ENCODE results near the gene ARHGAP6. TPM values are rescaled to one million over a fixed set of nuclear protein-coding genes. Genes with fewer than 3 reads are reported as not detected.

ARHGAP6 gene
- polyA plus RNA-seq, 3 donors = 0.31 to 1.1 (median 0.40) TPM

GRCh38 chrX:11097933-11098332 is 567.8 kb downstream of the ARHGAP6 start:
- H3K27me3 ChIP-seq (ENCODE audit: control insufficient read depth in 2 of 2, insufficient read depth in 2 of 2, low read length in 2 of 2) = no peaks in the 10 kb centered on the region
- no peak overlapping the region for H2AFZ ChIP-seq (ENCODE audit: insufficient read depth, low read depth, low read length, poor library complexity, severe bottlenecking)
- H3K36me3 ChIP-seq (replicated peaks in 1 of 2; ENCODE audit: control insufficient read depth in 1 of 2, insufficient read depth in 2 of 2, low read length in 2 of 2) = no peaks in the 10 kb centered on the region
- Mint-ChIP-seq H3K9me3 (peaks cover 0 to 8% (median 2%) of the 10 kb centered on the region in 7 donors), H3K27me3 (ENCODE audit: low read depth in 3 of 3) (no peaks in the 10 kb centered on the region), H3K36me3 (no peaks in the 10 kb centered on the region), H3K27ac (no peak overlapping the region), H3K4me3 (no peak overlapping the region), H3K4me1 (peaks cover 4% of the 10 kb centered on the region)
- no peaks in the 10 kb centered on the region for H4K20me1 ChIP-seq (ENCODE audit: insufficient read depth, low read length)
- no peaks in the 10 kb centered on the region for H3K4me1 ChIP-seq (ENCODE audit: control insufficient read depth in 1 of 2, insufficient read depth in 2 of 2, low read length in 2 of 2)
- H3K4me2 ChIP-seq (replicated peaks; ENCODE audit: extremely low read depth, low read length, poor library complexity, severe bottlenecking) = no peak overlapping the region
- H3K79me2 ChIP-seq (ENCODE audit: insufficient read depth, low read length) = no peaks in the 10 kb centered on the region
- H3K27ac ChIP-seq (ENCODE audit: low read depth in 1 of 2, low read length in 2 of 2) = no peak overlapping the region
- TF ChIP-seq CTCF (IDR thresholded peaks at IDR 0.05) = no peak
- intact Hi-C loops (cut with micrococcal nuclease) = no loop called here
- no peak for DNase-seq
- H3K9me3 ChIP-seq (replicated peaks in 1 of 2; ENCODE audit: control insufficient read depth in 1 of 2, insufficient read depth in 1 of 2, low read length in 2 of 2) = no peaks in the 10 kb centered on the region
- no peak overlapping the region for H3K9ac ChIP-seq (ENCODE audit: insufficient read depth, low read length, poor library complexity, severe bottlenecking)
- H3K4me3 ChIP-seq (replicated peaks in 1 of 3; ENCODE audit: low read depth in 2 of 3, low read length in 3 of 3) = no peak overlapping the region

- H3K4me3 Mint-ChIP-seq = no peak overlapping the region
- TF ChIP-seq CTCF (IDR thresholded peaks at IDR 0.05) = no peak
- Histone ChIP-seq H2AFZ (ENCODE audit: insufficient read depth, low read depth, low read length, poor library complexity, severe bottlenecking) (no peak overlapping the region), H3K4me2 (replicated peaks; ENCODE audit: extremely low read depth, low read length, poor library complexity, severe bottlenecking) (no peak overlapping the region), H3K9ac (ENCODE audit: insufficient read depth, low read length, poor library complexity, severe bottlenecking) (no peak overlapping the region), H3K36me3 (replicated peaks in 1 of 2; ENCODE audit: control insufficient read depth in 1 of 2, insufficient read depth in 2 of 2, low read length in 2 of 2) (no peaks in the 10 kb centered on the region), H3K79me2 (ENCODE audit: insufficient read depth, low read length) (no peaks in the 10 kb centered on the region), H3K4me1 (ENCODE audit: control insufficient read depth in 1 of 2, insufficient read depth in 2 of 2, low read length in 2 of 2) (no peaks in the 10 kb centered on the region), H3K4me3 (replicated peaks in 1 of 3; ENCODE audit: low read depth in 2 of 3, low read length in 3 of 3) (no peak overlapping the region), H3K27ac (ENCODE audit: low read depth in 1 of 2, low read length in 2 of 2) (no peak overlapping the region), H3K27me3 (ENCODE audit: control insufficient read depth in 2 of 2, insufficient read depth in 2 of 2, low read length in 2 of 2) (no peaks in the 10 kb centered on the region), H3K9me3 (replicated peaks in 1 of 2; ENCODE audit: control insufficient read depth in 1 of 2, insufficient read depth in 1 of 2, low read length in 2 of 2) (peaks cover 0 to 9% of the 10 kb centered on the region in 2 donors), H4K20me1 (ENCODE audit: insufficient read depth, low read length) (no peaks in the 10 kb centered on the region)
- H3K27ac Mint-ChIP-seq = no peak overlapping the region
- no peak for DNase-seq
- intact Hi-C loops (cut with micrococcal nuclease) = no loop called here
- no CpG with 5 or more reads among the region's 1 CpG for WGBS (ENCODE audit: insufficient coverage)
- peaks cover 4 to 21% (median 9%) of the 10 kb centered on the region in 7 donors for H3K9me3 Mint-ChIP-seq
- H3K4me1 Mint-ChIP-seq = no peaks in the 10 kb centered on the region
- H3K27me3 Mint-ChIP-seq (ENCODE audit: low read depth in 3 of 3) = no peaks in the 10 kb centered on the region
- H3K36me3 Mint-ChIP-seq = no peaks in the 10 kb centered on the region
Measured at GRCh38 chrX:11089802-11090201, 575.9 kb downstream of the ARHGAP6 start.

Small RNA genes lying within 50 kb of the gene (small RNA-seq; reads per million reads assigned to genes)
- not detected for gene MIR548AX (ENCODE audit: insufficient read length, low read depth)
- gene RF00019 (ENCODE audit: insufficient read length, low read depth) = not detected
- not detected for gene RF02271 (ENCODE audit: insufficient read length, low read depth)

Other genes with a start within 250 kb of the ARHGAP6 start
- 100 to 1,000 TPM in 1 of 3 donors, 10 to 100 TPM in 2; 65.5 to 105 (median 86.0) TPM for gene MSL3, start 92.3 kb upstream of the ARHGAP6 start, polyA plus RNA-seq